Activated T-helper 1 cell treated with anti-CD3 and anti-CD28 coated beads, Interleukin-12 subunit alpha, Interleukin-12 subunit beta, Interleukin-2, Interleukin-4 antibody, amounts not matched to agents 30 ng/mL and 10 ng/mL and 1 ng/mL, durations not matched to agents 14 hours and 24 hours and 36 hours (primary cell): ENCODE results near the gene ARHGAP15. TPM values are rescaled to one million over a fixed set of nuclear protein-coding genes. Genes with fewer than 3 reads are reported as not detected.

Experiments used
- DNase-seq: peaks from one replicate; pipeline ENCODE4 v3.0.0; 2021; ENCODE audit warnings: low spot score
- H3K27ac Mint-ChIP-seq: one replicate; pipeline ENCODE4 v1.8.0; 2021; ENCODE audit warnings: mild to moderate bottlenecking, mixed read lengths
- H3K27me3 Mint-ChIP-seq: one replicate; pipeline ENCODE4 v1.8.0; 2022; ENCODE audit warnings: mild to moderate bottlenecking, moderate library complexity, mixed read lengths; ENCODE audit not compliant: insufficient read depth
- H3K36me3 Mint-ChIP-seq: one replicate; pipeline ENCODE4 v1.8.0; 2021; ENCODE audit warnings: low read depth, mixed read lengths
- H3K4me1 Mint-ChIP-seq: one replicate; pipeline ENCODE4 v1.8.0; 2021; ENCODE audit warnings: low read depth, mixed read lengths
- H3K4me3 Mint-ChIP-seq: one replicate; pipeline ENCODE4 v1.8.0; 2021; ENCODE audit warnings: mild to moderate bottlenecking, moderate library complexity, mixed read lengths
- H3K9me3 Mint-ChIP-seq: one replicate; pipeline ENCODE4 v1.8.0; 2021; ENCODE audit warnings: mixed read lengths
- intact Hi-C: fragments of 100-400 bp; cut with micrococcal nuclease; formaldehyde crosslinking; loops from one replicate; pipeline ENCODE4 v1.15.1; 2024
- total RNA-seq: library from RNA; stranded (reverse); gene quantifications from 2 replicates; pipeline ENCODE4 v1.2.3, GENCODE V29; 2022

ARHGAP15 gene
- total RNA-seq, 1 donor from 2014 or later: 65.3 TPM

- no peaks in the 10 kb centered on the region for H3K27me3 Mint-ChIP-seq
- H3K4me3 Mint-ChIP-seq: no peak overlapping the region
- no peak for DNase-seq
- peaks cover 61% of the 10 kb centered on the region for H3K36me3 Mint-ChIP-seq
- peaks cover 18% of the 10 kb centered on the region for H3K9me3 Mint-ChIP-seq
- peaks cover 24% of the 10 kb centered on the region for H3K4me1 Mint-ChIP-seq
- H3K27ac Mint-ChIP-seq: no peak overlapping the region
- intact Hi-C loops: loop anchor here (5.0 kb wide), 1 partner anchor 98 kb away; no protein-coding TSS in a partner anchor
These were observed 500.1 kb downstream of the ARHGAP15 start for GRCh38 chr2:143629340-143629739.

GRCh38 chr2:143632751-143633374 is 503.6 kb downstream of the ARHGAP15 start:
- Mint-ChIP-seq H3K27ac (peak overlapping the region; percentile 18), H3K4me3 (no peak overlapping the region), H3K36me3 (peaks cover 61% of the 10 kb centered on the region), H3K27me3 (no peaks in the 10 kb centered on the region), H3K9me3 (peaks cover 28% of the 10 kb centered on the region), H3K4me1 (peaks cover 16% of the 10 kb centered on the region)
- DNase-seq: no peak
- intact Hi-C loops: no loop called here

- peaks cover 16% of the 10 kb centered on the region for H3K4me1 Mint-ChIP-seq
- peaks cover 28% of the 10 kb centered on the region for H3K9me3 Mint-ChIP-seq
- intact Hi-C loops: no loop called here
- DNase-seq: no peak
- no peak overlapping the region for H3K4me3 Mint-ChIP-seq
- peak overlapping the region; percentile 18 for H3K27ac Mint-ChIP-seq
- peaks cover 57% of the 10 kb centered on the region for H3K36me3 Mint-ChIP-seq
- H3K27me3 Mint-ChIP-seq: no peaks in the 10 kb centered on the region
These were observed 504.2 kb downstream of the ARHGAP15 start for GRCh38 chr2:143633419-143633818.

GRCh38 chr2:143635302-143635701 is 506.1 kb downstream of the ARHGAP15 start:
- Mint-ChIP-seq H3K9me3 (peaks cover 28% of the 10 kb centered on the region), H3K4me3 (no peak overlapping the region), H3K27me3 (no peaks in the 10 kb centered on the region), H3K27ac (no peak overlapping the region), H3K36me3 (peaks cover 55% of the 10 kb centered on the region), H3K4me1 (peaks cover 16% of the 10 kb centered on the region)
- DNase-seq: no peak
- intact Hi-C loops: no loop called here

GRCh38 chr2:143635936-143636335 is 506.7 kb downstream of the ARHGAP15 start:
- Mint-ChIP-seq H3K4me3 (no peak overlapping the region), H3K9me3 (peaks cover 28% of the 10 kb centered on the region), H3K27me3 (no peaks in the 10 kb centered on the region), H3K27ac (no peak overlapping the region), H3K36me3 (peaks cover 56% of the 10 kb centered on the region), H3K4me1 (peaks cover 16% of the 10 kb centered on the region)
- intact Hi-C loops: no loop called here
- DNase-seq: no peak

GRCh38 chr2:143640826-143641225 is 511.6 kb downstream of the ARHGAP15 start:
- H3K36me3 Mint-ChIP-seq: peaks cover 42% of the 10 kb centered on the region
- H3K27ac Mint-ChIP-seq: no peak overlapping the region
- H3K9me3 Mint-ChIP-seq: peaks cover 16% of the 10 kb centered on the region
- no peak for DNase-seq
- no peaks in the 10 kb centered on the region for H3K27me3 Mint-ChIP-seq
- intact Hi-C loops: no loop called here
- H3K4me3 Mint-ChIP-seq: no peak overlapping the region
- H3K4me1 Mint-ChIP-seq: peaks cover 10% of the 10 kb centered on the region

GRCh38 chr2:143645921-143646645 is 516.9 kb downstream of the ARHGAP15 start:
- Mint-ChIP-seq H3K4me1 (peaks cover 10% of the 10 kb centered on the region), H3K36me3 (peaks cover 35% of the 10 kb centered on the region)

GRCh38 chr2:143649226-143649740 is 520.1 kb downstream of the ARHGAP15 start:
- H3K4me1 Mint-ChIP-seq: peaks cover under 1% of the 10 kb centered on the region
- no peak overlapping the region for H3K4me3 Mint-ChIP-seq
- peaks cover 28% of the 10 kb centered on the region for H3K9me3 Mint-ChIP-seq
- H3K36me3 Mint-ChIP-seq: peaks cover 41% of the 10 kb centered on the region
- H3K27me3 Mint-ChIP-seq: no peaks in the 10 kb centered on the region
- DNase-seq: no peak
- no peak overlapping the region for H3K27ac Mint-ChIP-seq
- intact Hi-C loops: no loop called here

More at GRCh38 chr2:143645921-143646645, 516.9 kb downstream of the ARHGAP15 start:
- Mint-ChIP-seq H3K27ac (no peak overlapping the region), H3K9me3 (peaks cover 10% of the 10 kb centered on the region), H3K4me3 (no peak overlapping the region), H3K27me3 (no peaks in the 10 kb centered on the region)
- no peak for DNase-seq
- intact Hi-C loops: no loop called here

- intact Hi-C loops: no loop called here
- H3K4me3 Mint-ChIP-seq: no peak overlapping the region
- H3K4me1 Mint-ChIP-seq: peaks cover 18% of the 10 kb centered on the region
- no peaks in the 10 kb centered on the region for H3K27me3 Mint-ChIP-seq
- DNase-seq: no peak
- H3K36me3 Mint-ChIP-seq: peaks cover 53% of the 10 kb centered on the region
- peaks cover 28% of the 10 kb centered on the region for H3K9me3 Mint-ChIP-seq
- H3K27ac Mint-ChIP-seq: no peak overlapping the region
These were observed 523.5 kb downstream of the ARHGAP15 start for GRCh38 chr2:143652692-143653091.

GRCh38 chr2:143668234-143668633 is 539.0 kb downstream of the ARHGAP15 start:
- DNase-seq: no peak
- H3K27ac Mint-ChIP-seq: no peak overlapping the region
- no peaks in the 10 kb centered on the region for H3K4me1 Mint-ChIP-seq
- no peak overlapping the region for H3K4me3 Mint-ChIP-seq
- H3K27me3 Mint-ChIP-seq: no peaks in the 10 kb centered on the region
- H3K9me3 Mint-ChIP-seq: peaks cover 4% of the 10 kb centered on the region
- H3K36me3 Mint-ChIP-seq: peaks cover 18% of the 10 kb centered on the region
- intact Hi-C loops: no loop called here

- intact Hi-C loops: loop anchor here (2.0 kb wide), 1 partner anchor 31 kb away; no protein-coding TSS in a partner anchor
These were observed 544.8 kb downstream of the ARHGAP15 start for GRCh38 chr2:143674051-143674450.

GRCh38 chr2:143675021-143675420 is 545.8 kb downstream of the ARHGAP15 start:
- Mint-ChIP-seq H3K36me3 (peaks cover 34% of the 10 kb centered on the region), H3K27ac (no peak overlapping the region), H3K4me1 (peaks cover 6% of the 10 kb centered on the region), H3K4me3 (no peak overlapping the region), H3K9me3 (peaks cover 4% of the 10 kb centered on the region), H3K27me3 (no peaks in the 10 kb centered on the region)
- intact Hi-C loops: loop anchor here (2.0 kb wide), 1 partner anchor 30 kb away; no protein-coding TSS in a partner anchor
- no peak for DNase-seq

More at GRCh38 chr2:143674051-143674450, 544.8 kb downstream of the ARHGAP15 start:
- no peak for DNase-seq
- H3K36me3 Mint-ChIP-seq: peaks cover 38% of the 10 kb centered on the region
- no peak overlapping the region for H3K27ac Mint-ChIP-seq
- peaks cover 4% of the 10 kb centered on the region for H3K9me3 Mint-ChIP-seq
- H3K4me1 Mint-ChIP-seq: peaks cover 6% of the 10 kb centered on the region
- H3K27me3 Mint-ChIP-seq: no peaks in the 10 kb centered on the region
- H3K4me3 Mint-ChIP-seq: no peak overlapping the region

- Mint-ChIP-seq H3K4me3 (no peak overlapping the region), H3K27me3 (no peaks in the 10 kb centered on the region), H3K9me3 (no peaks in the 10 kb centered on the region), H3K36me3 (peaks cover 25% of the 10 kb centered on the region), H3K27ac (no peak overlapping the region), H3K4me1 (no peaks in the 10 kb centered on the region)
- intact Hi-C loops: no loop called here
- DNase-seq: no peak
These were observed 550.4 kb downstream of the ARHGAP15 start for GRCh38 chr2:143679617-143680016.
